ENCODE data around the gene CSMD2. TPM values are rescaled to one million over a fixed set of nuclear protein-coding genes. Genes with fewer than 3 reads are reported as not detected.
A peak's percentile ranks its signal among the peaks of the same experiment; 100 is the strongest.

CSMD2 gene
- total RNA-seq, 8 experiments from 2014 or later, result 0.32 to 50.0 (median 1.2) TPM

DNA sequence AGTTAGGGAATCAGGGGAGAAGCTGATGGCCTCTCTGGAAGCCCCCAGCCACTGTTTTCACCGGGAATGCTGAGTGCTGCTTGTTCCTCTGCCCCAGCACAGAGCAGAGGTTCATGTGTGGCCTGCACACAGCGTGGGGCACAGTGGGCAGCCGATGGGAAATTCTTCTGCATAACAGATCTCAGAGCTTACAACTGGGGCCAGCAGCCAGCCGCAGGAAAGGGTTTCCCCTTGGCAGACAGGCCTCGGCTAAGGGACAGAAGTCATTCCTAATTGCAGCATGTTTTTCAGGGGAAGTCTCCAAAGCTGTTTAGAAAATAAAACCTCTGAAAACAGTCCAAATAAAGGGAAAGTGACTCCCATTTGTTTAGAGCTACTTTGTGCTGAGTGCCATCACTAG is 278.5 kb downstream of the CSMD2 start:
- Histone ChIP-seq H3K4me3 (no peak overlapping the region), H3K4me1 (replicated peaks in 1 of 2) (no peaks in the 10 kb centered on the region), H3K27ac (no peak overlapping the region)
- in situ Hi-C loops (cut with MboI; ENCODE audit: low pct_unique_long_range_greater_than_20kb in 2 of 9, low sequenced_read_pairs in 9 of 9, unreplicated experiment in 9 of 9), result no loop called here
- 0 to 62% (median 25%) methylated on average over 1 to 5 of the region's 5 CpGs; no CpG with 5 or more reads in 3 of the 10 experiments for WGBS, 10 experiments
- ATAC-seq (replicated peaks in 6 of 8), result peak in 1 of 8 experiments; percentile 18

DNA sequence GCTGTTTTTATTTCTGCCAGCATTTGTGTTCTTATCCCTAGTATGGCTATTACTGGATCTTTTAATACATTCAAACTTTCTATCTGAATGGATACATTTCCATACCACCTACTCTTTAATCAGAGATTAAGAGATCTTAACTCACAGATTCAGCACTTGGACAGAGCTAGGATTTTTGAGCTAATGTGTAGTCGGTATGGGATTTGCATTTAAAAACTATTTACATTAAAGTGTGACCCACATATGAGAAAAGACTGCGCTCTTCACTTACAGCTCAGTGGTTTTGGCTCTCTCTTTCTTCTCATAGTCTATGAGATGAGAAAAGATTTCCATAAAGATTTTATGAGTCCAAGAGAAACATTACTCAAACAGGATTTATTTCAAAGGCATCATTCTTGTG is 284.7 kb downstream of the CSMD2 start:
- no peak overlapping the region for H3K27ac ChIP-seq
- WGBS, 10 experiments, result 0 to 80% (median 55%) methylated on average over 1 to 2 of the region's 2 CpGs
- ATAC-seq (replicated peaks in 6 of 8), result no peak
- no peaks in the 10 kb centered on the region for H3K4me1 ChIP-seq (replicated peaks in 1 of 2)
- H3K4me3 ChIP-seq, result no peak overlapping the region
- in situ Hi-C loops (cut with MboI; ENCODE audit: low pct_unique_long_range_greater_than_20kb in 2 of 9, low sequenced_read_pairs in 9 of 9, unreplicated experiment in 9 of 9), result no loop called here

DNA sequence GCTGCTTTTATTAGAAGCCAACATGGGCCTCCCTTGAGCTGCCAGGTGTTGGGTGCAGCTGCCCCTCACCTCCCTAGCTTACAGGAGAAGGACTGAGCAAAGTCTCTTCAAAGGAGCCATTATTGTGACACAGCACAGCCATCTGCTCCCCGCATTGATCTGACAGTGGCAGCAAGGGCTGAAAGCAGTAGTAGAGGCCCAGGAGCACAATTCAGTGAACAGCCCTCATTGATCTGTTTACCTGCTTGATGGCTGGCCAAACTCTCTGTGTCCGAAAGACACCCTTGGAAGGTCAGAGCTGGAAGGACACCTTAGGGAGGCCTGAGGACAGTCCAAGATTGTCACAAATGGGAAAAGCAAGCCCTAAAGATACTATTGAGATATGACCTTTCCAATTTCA is 286.6 kb downstream of the CSMD2 start:
- Histone ChIP-seq H3K4me3 (no peak overlapping the region), H3K4me1 (replicated peaks in 1 of 2) (no peaks in the 10 kb centered on the region), H3K27ac (no peak overlapping the region)
- no peak for ATAC-seq (replicated peaks in 6 of 8)
- WGBS, 10 experiments, result 40 to 100% (median 93%) methylated on average over 1 to 2 of the region's 2 CpGs; no CpG with 5 or more reads in 3 of the 10 experiments
- in situ Hi-C loops (cut with MboI; ENCODE audit: low pct_unique_long_range_greater_than_20kb in 2 of 9, low sequenced_read_pairs in 9 of 9, unreplicated experiment in 9 of 9), result no loop called here

GRCh38 chr1:33876970-33877650 is 287.9 kb downstream of the CSMD2 start:
- WGBS, 10 experiments, result 0 to 97% (median 71%) methylated on average over 1 to 5 of the region's 5 CpGs; no CpG with 5 or more reads in 1 of the 10 experiments
- no peaks in the 10 kb centered on the region for H3K4me1 ChIP-seq (replicated peaks in 1 of 2)
- H3K4me3 ChIP-seq, result no peak overlapping the region
- H3K27ac ChIP-seq, result no peak overlapping the region
- in situ Hi-C loops (cut with MboI; ENCODE audit: low pct_unique_long_range_greater_than_20kb in 2 of 9, low sequenced_read_pairs in 9 of 9, unreplicated experiment in 9 of 9), result no loop called here
- peak in 1 of 8 experiments; percentile 20 for ATAC-seq (replicated peaks in 6 of 8)

DNA sequence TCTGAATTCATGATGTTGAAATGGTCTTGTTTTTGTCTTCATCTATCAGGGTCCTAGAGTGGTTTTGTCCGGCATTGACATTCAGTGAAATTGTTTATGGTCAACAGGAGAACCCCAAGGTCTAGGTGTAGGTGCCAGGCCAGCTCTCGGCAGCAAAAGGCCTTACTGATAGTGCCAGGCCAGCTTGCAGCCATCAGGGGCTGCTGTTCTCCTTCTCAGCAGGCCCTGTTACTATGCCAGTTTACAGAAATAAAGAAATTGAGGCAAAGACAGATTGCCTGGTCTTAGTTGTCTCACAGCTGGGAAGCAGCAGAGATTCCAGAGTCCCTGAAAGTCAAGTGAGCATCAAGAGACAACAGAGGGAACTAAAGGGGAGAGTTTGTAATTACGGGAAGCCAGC is 289.2 kb downstream of the CSMD2 start:
- no peak for ATAC-seq (replicated peaks in 6 of 8)
- WGBS, 10 experiments, result 56 to 100% (median 83%) methylated on average over 1 to 3 of the region's 3 CpGs; no CpG with 5 or more reads in 4 of the 10 experiments
- in situ Hi-C loops (cut with MboI; ENCODE audit: low pct_unique_long_range_greater_than_20kb in 2 of 9, low sequenced_read_pairs in 9 of 9, unreplicated experiment in 9 of 9), result no loop called here
- Histone ChIP-seq H3K4me1 (replicated peaks in 1 of 2) (no peaks in the 10 kb centered on the region), H3K4me3 (no peak overlapping the region), H3K27ac (no peak overlapping the region)

DNA sequence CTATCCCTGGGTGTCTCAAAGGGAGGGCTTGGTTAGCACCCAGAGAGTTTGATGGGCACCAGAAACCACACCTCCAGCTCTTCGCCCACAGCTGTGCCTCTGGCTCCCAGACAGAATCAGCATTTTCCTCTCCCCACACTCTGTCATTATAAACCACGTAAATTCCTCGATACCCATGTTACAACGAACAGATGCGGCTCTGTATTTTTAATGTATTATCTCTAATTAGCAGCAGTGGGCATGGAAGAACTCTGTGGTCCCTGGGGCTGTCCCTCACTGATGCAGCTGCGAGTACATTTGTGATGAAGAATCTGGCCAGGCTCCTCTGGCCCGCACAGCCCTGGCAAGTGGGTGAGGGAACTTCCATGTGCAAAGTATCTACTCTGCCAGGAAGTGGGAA is 290.4 kb downstream of the CSMD2 start:
- H3K27ac ChIP-seq, result no peak overlapping the region
- 37 to 100% (median 90%) methylated on average over 1 to 6 of the region's 7 CpGs; no CpG with 5 or more reads in 3 of the 10 experiments for WGBS, 10 experiments
- H3K4me3 ChIP-seq, result no peak overlapping the region
- no peak for ATAC-seq (replicated peaks in 6 of 8)
- in situ Hi-C loops (cut with MboI; ENCODE audit: low pct_unique_long_range_greater_than_20kb in 2 of 9, low sequenced_read_pairs in 9 of 9, unreplicated experiment in 9 of 9), result no loop called here
- no peaks in the 10 kb centered on the region for H3K4me1 ChIP-seq (replicated peaks in 1 of 2)

GRCh38 chr1:33872683-33873082 is 292.3 kb downstream of the CSMD2 start:
- H3K4me1 ChIP-seq (replicated peaks in 1 of 2), result no peaks in the 10 kb centered on the region
- no peak overlapping the region for H3K4me3 ChIP-seq
- H3K27ac ChIP-seq, result no peak overlapping the region
- ATAC-seq (replicated peaks in 6 of 8), result no peak
- in situ Hi-C loops (cut with MboI; ENCODE audit: low pct_unique_long_range_greater_than_20kb in 2 of 9, low sequenced_read_pairs in 9 of 9, unreplicated experiment in 9 of 9), result no loop called here
- WGBS, 10 experiments, result 37 to 91% (median 68%) methylated on average over 1 to 2 of the region's 2 CpGs; no CpG with 5 or more reads in 2 of the 10 experiments

DNA sequence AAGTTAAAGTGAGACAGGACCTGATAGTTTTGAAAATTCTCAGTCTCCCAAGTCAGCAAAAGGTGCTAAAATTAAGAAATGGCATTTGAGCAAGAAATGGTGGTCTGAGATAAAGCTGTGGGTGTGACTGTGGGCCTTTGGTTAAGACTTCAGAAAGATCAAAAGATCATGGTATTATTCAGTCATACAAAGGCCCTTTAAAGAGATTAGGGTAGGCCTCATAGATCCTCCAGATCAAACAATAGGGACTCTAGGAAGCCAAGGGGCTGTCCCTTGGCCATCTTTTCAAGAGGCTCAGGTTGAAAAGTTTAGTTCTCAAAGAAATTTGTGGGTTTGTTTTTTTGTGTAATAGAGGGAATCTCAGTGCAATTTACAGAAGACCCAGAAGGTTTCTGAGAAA is 292.8 kb downstream of the CSMD2 start:
- Histone ChIP-seq H3K27ac (no peak overlapping the region), H3K4me3 (no peak overlapping the region), H3K4me1 (replicated peaks in 1 of 2) (no peaks in the 10 kb centered on the region)
- in situ Hi-C loops (cut with MboI; ENCODE audit: low pct_unique_long_range_greater_than_20kb in 2 of 9, low sequenced_read_pairs in 9 of 9, unreplicated experiment in 9 of 9), result no loop called here
- no peak for ATAC-seq (replicated peaks in 6 of 8)

- in situ Hi-C loops (cut with MboI; ENCODE audit: low pct_unique_long_range_greater_than_20kb in 2 of 9, low sequenced_read_pairs in 9 of 9, unreplicated experiment in 9 of 9), result no loop called here
- no peak for ATAC-seq (replicated peaks in 6 of 8)
- Histone ChIP-seq H3K4me3 (no peak overlapping the region), H3K4me1 (replicated peaks in 1 of 2) (no peaks in the 10 kb centered on the region), H3K27ac (no peak overlapping the region)
- 17 to 100% (median 66%) methylated on average over 1 of the region's 1 CpG; no CpG with 5 or more reads in 4 of the 10 experiments for WGBS, 10 experiments
Measured at GRCh38 chr1:33867684-33868083, 297.3 kb downstream of the CSMD2 start.

- Histone ChIP-seq H3K27ac (no peak overlapping the region), H3K4me3 (no peak overlapping the region), H3K4me1 (replicated peaks in 1 of 2) (no peaks in the 10 kb centered on the region)
- 57 to 86% (median 80%) methylated on average over 1 to 6 of the region's 6 CpGs; no CpG with 5 or more reads in 5 of the 10 experiments for WGBS, 10 experiments
- in situ Hi-C loops (cut with MboI; ENCODE audit: low pct_unique_long_range_greater_than_20kb in 2 of 9, low sequenced_read_pairs in 9 of 9, unreplicated experiment in 9 of 9), result no loop called here
- ATAC-seq (replicated peaks in 6 of 8), result peak in 1 of 8 experiments; percentile 46
Measured at GRCh38 chr1:33866281-33866680, 298.7 kb downstream of the CSMD2 start.

- H3K4me3 ChIP-seq, result no peak overlapping the region
- ATAC-seq (replicated peaks in 6 of 8), result no peak
- in situ Hi-C loops (cut with MboI; ENCODE audit: low pct_unique_long_range_greater_than_20kb in 2 of 9, low sequenced_read_pairs in 9 of 9, unreplicated experiment in 9 of 9), result no loop called here
Measured at GRCh38 chr1:33864460-33865389, 300.3 kb downstream of the CSMD2 start.

DNA sequence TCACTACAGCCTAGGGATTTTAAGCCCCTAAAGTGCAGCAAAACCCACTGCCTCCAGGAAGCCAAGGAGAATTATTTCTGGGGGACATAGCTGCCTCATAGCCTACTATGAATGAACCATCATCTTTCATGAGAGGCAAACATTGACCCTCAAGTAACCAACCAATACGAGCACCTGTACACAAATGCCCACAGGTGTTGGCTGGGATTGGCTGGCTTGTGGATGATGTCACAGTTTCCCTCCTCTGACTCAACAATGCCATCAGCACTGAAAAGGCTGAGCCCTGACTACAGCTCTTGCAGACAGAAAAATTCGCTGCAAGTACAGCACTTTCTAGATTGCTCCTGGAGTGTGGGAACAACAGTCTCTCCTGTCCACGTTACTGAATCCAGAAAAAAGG is 301.3 kb downstream of the CSMD2 start, which contains the start of gene HMGB4:
HMGB4 (plus strand) TSS at position 301 of the 400 bp plus-strand sequence. CDS start 113 bp downstream, outside the sequence.
- 73 to 94% (median 76%) methylated on average over 2 to 3 of the region's 3 CpGs; no CpG with 5 or more reads in 5 of the 10 experiments for WGBS, 10 experiments
- Histone ChIP-seq H3K4me1 (replicated peaks in 1 of 2) (no peaks in the 10 kb centered on the region), H3K27ac (no peak within 1 kb of the TSS), H3K4me3 (no peak within 1 kb of the TSS)
- ATAC-seq (replicated peaks in 6 of 8), result no peak
- in situ Hi-C loops (cut with MboI; ENCODE audit: low pct_unique_long_range_greater_than_20kb in 2 of 9, low sequenced_read_pairs in 9 of 9, unreplicated experiment in 9 of 9), result no loop called here

More at GRCh38 chr1:33864460-33865389, 300.3 kb downstream of the CSMD2 start:
- 77 to 100% (median 92%) methylated on average over 1 to 9 of the region's 14 CpGs; no CpG with 5 or more reads in 2 of the 10 experiments for WGBS, 10 experiments
- Histone ChIP-seq H3K27ac (no peak overlapping the region), H3K4me1 (replicated peaks in 1 of 2) (no peaks in the 10 kb centered on the region)

DNA sequence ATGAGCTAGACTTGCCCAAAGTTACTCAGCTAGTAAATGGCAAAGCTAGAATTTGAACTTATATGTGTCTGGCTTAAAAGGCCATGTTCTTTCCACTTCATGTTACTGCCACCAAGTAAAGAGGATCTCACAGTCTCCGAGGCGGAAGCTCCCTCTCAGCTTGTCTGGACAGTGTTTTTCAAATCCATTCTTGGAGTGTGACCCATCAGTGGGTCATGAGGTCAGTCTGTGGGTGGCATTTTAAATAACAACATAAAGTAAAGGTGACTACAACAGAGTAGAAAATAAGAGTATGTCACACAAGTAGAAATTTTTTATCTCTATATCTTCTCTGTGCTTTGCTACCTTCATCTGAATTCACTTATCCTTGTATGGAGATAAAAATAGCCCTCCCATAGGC is 304.4 kb downstream of the CSMD2 start:
- Histone ChIP-seq H3K4me1 (replicated peaks in 1 of 2) (no peaks in the 10 kb centered on the region), H3K27ac (no peak overlapping the region), H3K4me3 (no peak overlapping the region)
- 50 to 93% (median 87%) methylated on average over 2 of the region's 2 CpGs; no CpG with 5 or more reads in 4 of the 10 experiments for WGBS, 10 experiments
- in situ Hi-C loops (cut with MboI; ENCODE audit: low pct_unique_long_range_greater_than_20kb in 2 of 9, low sequenced_read_pairs in 9 of 9, unreplicated experiment in 9 of 9), result no loop called here
- ATAC-seq (replicated peaks in 6 of 8), result no peak

All from motor neuron (in vitro differentiated cells).